AG09309 (cell line): ENCODE data around the gene LILRA5.
"Not testable (repeated sequence)": the region's sequence is repeated elsewhere in the genome, so short reads cannot be mapped to it uniquely, and the experiment has no call there.

Experiments
- DNase-seq: peaks from one replicate; pipeline ENCODE4 v3.0.0-alpha.2; 2010; ENCODE audit warnings: low read depth
- H3K4me3 ChIP-seq: 2 replicates; pipeline ENCODE4 v1.5.1; 2011; ENCODE audit warnings: mild to moderate bottlenecking, low read depth, low read length, moderate library complexity; ENCODE audit not compliant: control insufficient read depth
- TF ChIP-seq, protein P1 (sequence below): IDR thresholded peaks from 2 replicates; pipeline ENCODE4 v1.5.1; 2011; ENCODE audit warnings: mild to moderate bottlenecking, low read depth, low read length, inconsistent platforms; ENCODE audit not compliant: insufficient read depth, control insufficient read depth; ENCODE audit errors: missing control alignments

LILRA5 gene

DNA sequence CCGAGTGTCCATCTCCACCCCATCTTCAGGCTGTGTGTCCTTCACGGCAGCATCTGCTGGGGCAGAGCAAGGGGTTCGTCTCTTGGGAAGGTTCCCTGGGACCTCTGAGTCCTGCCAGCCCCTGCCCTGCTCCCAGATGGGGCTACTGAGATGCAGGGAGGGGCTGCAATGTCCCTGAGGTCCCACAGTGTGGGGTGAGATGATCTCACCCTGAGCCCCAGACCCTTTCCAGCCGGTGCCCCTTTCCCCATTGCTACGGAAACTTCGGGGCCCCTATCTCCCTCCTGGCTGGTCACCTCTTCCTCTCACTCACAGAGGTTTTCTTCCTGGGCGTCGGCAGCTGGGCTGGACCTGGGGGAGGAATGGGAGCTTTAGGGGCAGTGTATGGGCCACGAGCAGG lies 37.0 kb downstream of the LILRA5 start:
- no peak overlapping the region for H3K4me3 ChIP-seq
- TF ChIP-seq, protein P1, sequence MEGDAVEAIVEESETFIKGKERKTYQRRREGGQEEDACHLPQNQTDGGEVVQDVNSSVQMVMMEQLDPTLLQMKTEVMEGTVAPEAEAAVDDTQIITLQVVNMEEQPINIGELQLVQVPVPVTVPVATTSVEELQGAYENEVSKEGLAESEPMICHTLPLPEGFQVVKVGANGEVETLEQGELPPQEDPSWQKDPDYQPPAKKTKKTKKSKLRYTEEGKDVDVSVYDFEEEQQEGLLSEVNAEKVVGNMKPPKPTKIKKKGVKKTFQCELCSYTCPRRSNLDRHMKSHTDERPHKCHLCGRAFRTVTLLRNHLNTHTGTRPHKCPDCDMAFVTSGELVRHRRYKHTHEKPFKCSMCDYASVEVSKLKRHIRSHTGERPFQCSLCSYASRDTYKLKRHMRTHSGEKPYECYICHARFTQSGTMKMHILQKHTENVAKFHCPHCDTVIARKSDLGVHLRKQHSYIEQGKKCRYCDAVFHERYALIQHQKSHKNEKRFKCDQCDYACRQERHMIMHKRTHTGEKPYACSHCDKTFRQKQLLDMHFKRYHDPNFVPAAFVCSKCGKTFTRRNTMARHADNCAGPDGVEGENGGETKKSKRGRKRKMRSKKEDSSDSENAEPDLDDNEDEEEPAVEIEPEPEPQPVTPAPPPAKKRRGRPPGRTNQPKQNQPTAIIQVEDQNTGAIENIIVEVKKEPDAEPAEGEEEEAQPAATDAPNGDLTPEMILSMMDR: no peak
- DNase-seq: no peak

- DNase-seq, H3K4me3 ChIP-seq: not testable (repeated sequence)
Observed at GRCh38 chr19:54274516-54274915, 38.5 kb downstream of the LILRA5 start.

GRCh38 chr19:54273821-54274220 lies 39.1 kb downstream of the LILRA5 start:
- no peak for DNase-seq
- no peak overlapping the region for H3K4me3 ChIP-seq
- TF ChIP-seq, protein P1: no peak

DNA sequence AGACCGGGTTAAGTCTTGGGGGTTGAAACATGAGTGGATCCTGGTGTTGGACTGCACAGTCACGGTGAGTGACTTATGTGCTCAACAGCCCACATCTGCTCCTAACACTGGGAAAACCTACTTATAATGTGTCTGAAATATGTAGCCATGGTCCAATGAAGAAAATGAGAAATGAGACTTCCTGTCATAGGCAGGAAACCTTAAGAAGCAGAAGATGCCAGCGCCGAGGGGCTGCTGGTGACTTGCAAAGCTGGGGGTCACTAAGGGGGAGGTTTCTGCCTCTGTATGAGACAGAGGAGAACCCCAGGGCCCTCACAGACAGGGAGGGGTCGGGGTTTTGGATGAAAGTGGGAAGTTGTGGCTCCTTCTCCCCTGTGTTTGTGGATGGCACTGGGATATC lies 40.8 kb downstream of the LILRA5 start:
- H3K4me3 ChIP-seq, DNase-seq: not testable (repeated sequence)

GRCh38 chr19:54271587-54271986 lies 41.4 kb downstream of the LILRA5 start:
- not testable (repeated sequence) for DNase-seq, H3K4me3 ChIP-seq

DNA sequence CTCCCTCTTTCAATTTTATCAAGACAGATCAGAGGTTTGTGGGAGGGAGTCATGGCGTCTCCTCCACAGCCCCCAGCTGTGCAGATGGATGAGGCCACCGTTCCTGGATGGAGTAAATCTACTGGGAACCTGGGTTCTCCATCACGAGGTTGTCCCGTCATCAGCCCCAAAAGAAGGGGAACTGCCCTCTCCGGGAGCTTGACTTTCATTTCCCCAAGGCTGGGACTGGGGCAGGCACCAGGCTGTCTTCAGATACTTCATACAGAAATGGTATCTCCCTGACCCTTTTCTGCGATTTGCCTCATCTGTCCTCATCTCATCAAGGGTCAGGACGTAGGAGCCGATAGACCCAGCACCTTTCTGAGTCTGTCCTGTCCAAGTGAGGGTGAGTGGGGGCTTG lies 41.9 kb downstream of the LILRA5 start:
- TF ChIP-seq, protein P1: no peak
- DNase-seq: no peak
- H3K4me3 ChIP-seq: no peak overlapping the region

DNA sequence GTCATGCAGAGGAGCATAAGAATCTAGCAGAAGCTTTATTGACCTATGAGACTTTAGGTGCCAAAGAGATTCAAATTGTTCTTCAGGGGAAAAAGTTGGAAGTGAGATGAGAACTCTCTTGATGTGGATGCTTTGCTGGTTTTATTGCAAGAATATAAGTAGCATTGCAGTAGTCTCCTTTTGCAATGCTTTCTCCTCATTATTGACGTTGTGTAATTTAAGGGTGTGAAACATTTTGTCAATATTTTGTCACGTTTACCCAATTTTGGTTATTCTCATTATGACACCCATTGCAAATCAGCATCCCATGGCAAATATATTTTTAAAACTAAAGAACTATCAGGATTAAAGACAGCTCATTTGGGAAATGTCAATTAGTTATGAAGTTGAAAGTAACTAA lies 44.0 kb downstream of the LILRA5 start:
- TF ChIP-seq, protein P1: no peak
- H3K4me3 ChIP-seq: no peak overlapping the region
- no peak for DNase-seq

DNA sequence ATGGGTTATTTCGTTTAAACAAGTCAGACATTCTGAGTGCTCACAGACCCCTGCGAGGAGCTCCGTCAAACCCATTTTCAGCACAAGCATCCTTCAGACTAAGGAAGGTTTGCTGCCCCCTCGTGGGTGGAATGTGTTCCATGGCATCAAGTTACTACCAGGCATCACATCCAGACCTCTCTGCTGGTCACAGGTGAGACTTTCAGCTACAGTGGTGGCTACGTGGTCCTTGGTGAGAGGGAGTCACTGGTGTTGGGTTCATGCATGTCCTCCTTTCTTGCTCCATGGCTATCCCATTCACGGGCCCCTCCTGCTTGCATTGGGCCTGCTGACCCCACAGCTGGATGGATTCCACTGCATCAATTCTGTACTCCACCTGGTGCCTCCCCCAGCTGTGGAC lies 46.8 kb downstream of the LILRA5 start:
- TF ChIP-seq, protein P1: peak; percentile 71
- DNase-seq: peak; percentile 4
- H3K4me3 ChIP-seq: no peak overlapping the region
